ENCODE measurements around the gene THAP9.

Gene THAP9

GRCh38 chr4:82965763-82966162 lies 65.2 kb downstream of the THAP9 start:
- no peak for DNase-seq (ENCODE audit: low read depth in 2 of 2)

DNA sequence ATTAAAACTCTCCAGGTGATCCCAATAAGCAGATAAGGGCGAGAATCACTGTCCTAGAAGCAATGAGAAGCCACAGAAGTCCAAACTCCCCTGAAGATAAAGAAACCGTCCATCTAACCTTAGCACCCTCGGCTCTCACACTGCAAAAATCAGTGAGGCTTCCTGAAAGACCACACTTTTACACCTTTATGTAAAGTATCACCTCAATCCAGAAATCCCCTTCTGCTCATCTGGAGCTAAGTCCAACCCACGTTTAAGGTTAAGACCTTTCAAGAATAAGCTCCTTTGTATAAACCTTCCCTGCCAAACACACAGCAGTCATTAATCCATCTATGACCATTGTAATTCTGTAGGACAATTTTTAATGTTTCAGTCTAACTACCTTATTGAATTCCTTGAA lies 68.4 kb downstream of the THAP9 start:
- no peak for DNase-seq (ENCODE audit: low read depth in 2 of 2)

- DNase-seq (ENCODE audit: low read depth in 2 of 2): no peak
These were observed 68.9 kb downstream of the THAP9 start for GRCh38 chr4:82969414-82969813.

Measured in stimulated activated CD4-positive, alpha-beta T cell treated with anti-CD3 and anti-CD28 coated beads, Interleukin-1b, Interleukin-23, amount 100 ng/mL, for 1 hour (primary cell).